Lower lobe of right lung (tissue), 2 donors: Measurements from ENCODE around the gene A2ML1. TPM values are rescaled to one million over a fixed set of nuclear protein-coding genes. Genes with fewer than 3 reads are reported as not detected.

Experiments used
- ATAC-seq, 2 donors: fragments of 200-7000 bp; cut with Tn5 transposase; one replicate each; pipeline ENCODE4 v1.9.1; 2020 to 2022; ENCODE audit warnings: mild to moderate bottlenecking in 2 of 2, moderate library complexity in 2 of 2
- DNase-seq: peaks from one replicate; pipeline ENCODE4 v3.0.0-alpha.2; 2020
- H3K27ac ChIP-seq: fragments of 200-600 bp; one replicate; pipeline ENCODE4 v1.8.0; 2022
- H3K27me3 ChIP-seq: fragments of 200-600 bp; one replicate; pipeline ENCODE4 v1.8.0; 2022; ENCODE audit warnings: low read depth
- H3K36me3 ChIP-seq: fragments of 200-600 bp; one replicate; pipeline ENCODE4 v1.8.0; 2022; ENCODE audit warnings: mild to moderate bottlenecking
- H3K4me1 ChIP-seq: fragments of 200-600 bp; one replicate; pipeline ENCODE4 v1.8.0; 2022
- H3K4me3 ChIP-seq: fragments of 200-600 bp; one replicate; pipeline ENCODE4 v1.8.0; 2022; ENCODE audit warnings: mild to moderate bottlenecking
- H3K9me3 ChIP-seq: fragments of 200-600 bp; one replicate; pipeline ENCODE4 v1.8.0; 2022
- intact Hi-C: fragments of 100-400 bp; cut with DNase I; formaldehyde crosslinking; loops from one replicate; pipeline ENCODE4 v1.11.0; 2022
- total RNA-seq: library from RNA; stranded (reverse); fragmentation: NEBNext Ultra II Directional; extraction: Animal tissue kit (Norgen Biotek cat#: 25700); gene quantifications from one replicate; pipeline ENCODE4 v1.2.1, GENCODE V29; 2021
- TF ChIP-seq, protein P1 (sequence below): fragments of 200-600 bp; IDR thresholded peaks from one replicate; pipeline ENCODE4 v1.8.0; 2022; ENCODE audit warnings: antibody characterized with exemption, mild to moderate bottlenecking
- donor health status: DM: no; HTN: yes; CAD: no; lungs with severe emphysema.

A2ML1 gene
- total RNA-seq, 1 donor from 2014 or later: not detected

DNA sequence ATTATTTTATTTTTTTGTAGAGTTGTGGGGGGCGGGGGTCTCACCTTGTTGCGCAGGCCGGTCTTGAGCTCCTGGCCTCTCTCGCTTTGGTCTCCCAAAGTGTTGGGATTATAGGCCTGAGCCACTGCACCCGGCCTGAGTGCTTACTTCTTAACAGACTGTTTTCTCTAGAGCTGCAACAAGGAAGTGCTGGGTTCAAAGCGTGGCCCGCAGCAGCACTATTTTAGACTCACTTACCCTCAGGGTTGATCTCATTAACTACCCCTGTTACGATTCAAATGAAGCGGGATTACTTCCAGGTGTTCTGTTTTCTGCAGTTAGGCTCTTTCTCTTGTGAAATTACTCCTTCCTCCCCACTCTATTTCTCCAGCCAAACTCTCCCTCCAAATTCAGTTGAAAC, 8.7 kb downstream of the A2ML1 start:
- no peaks in the 10 kb centered on the region for H3K9me3 ChIP-seq
- TF ChIP-seq, protein P1, sequence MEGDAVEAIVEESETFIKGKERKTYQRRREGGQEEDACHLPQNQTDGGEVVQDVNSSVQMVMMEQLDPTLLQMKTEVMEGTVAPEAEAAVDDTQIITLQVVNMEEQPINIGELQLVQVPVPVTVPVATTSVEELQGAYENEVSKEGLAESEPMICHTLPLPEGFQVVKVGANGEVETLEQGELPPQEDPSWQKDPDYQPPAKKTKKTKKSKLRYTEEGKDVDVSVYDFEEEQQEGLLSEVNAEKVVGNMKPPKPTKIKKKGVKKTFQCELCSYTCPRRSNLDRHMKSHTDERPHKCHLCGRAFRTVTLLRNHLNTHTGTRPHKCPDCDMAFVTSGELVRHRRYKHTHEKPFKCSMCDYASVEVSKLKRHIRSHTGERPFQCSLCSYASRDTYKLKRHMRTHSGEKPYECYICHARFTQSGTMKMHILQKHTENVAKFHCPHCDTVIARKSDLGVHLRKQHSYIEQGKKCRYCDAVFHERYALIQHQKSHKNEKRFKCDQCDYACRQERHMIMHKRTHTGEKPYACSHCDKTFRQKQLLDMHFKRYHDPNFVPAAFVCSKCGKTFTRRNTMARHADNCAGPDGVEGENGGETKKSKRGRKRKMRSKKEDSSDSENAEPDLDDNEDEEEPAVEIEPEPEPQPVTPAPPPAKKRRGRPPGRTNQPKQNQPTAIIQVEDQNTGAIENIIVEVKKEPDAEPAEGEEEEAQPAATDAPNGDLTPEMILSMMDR: no peak
- H3K36me3 ChIP-seq: no peaks in the 10 kb centered on the region
- H3K27ac ChIP-seq: no peak overlapping the region
- DNase-seq: no peak
- no peaks in the 10 kb centered on the region for H3K27me3 ChIP-seq
- intact Hi-C loops: no loop called here
- H3K4me1 ChIP-seq: no peaks in the 10 kb centered on the region
- no peak overlapping the region for H3K4me3 ChIP-seq
- ATAC-seq: no peak

DNA sequence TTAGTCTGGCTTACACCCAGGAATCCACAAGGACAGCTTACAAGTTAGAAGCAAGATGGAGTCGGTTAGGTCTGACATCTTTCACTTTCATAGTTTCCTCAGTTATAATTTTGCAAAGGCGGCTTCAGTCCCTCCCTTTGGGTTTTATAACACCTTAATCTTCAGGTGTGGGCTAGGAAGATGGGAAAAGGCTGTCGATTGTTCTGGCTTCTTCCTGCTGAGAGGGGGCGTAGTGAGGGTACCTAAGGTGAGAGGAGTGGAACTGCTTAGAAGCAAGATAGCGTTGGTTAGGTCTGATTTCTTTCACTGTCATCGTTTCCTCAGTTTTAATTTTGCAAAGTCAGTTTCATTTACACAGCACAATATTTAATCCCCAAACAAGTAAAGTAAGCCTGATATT, 10.1 kb downstream of the A2ML1 start:
- DNase-seq (no peak), ATAC-seq (no peak)
- no peak overlapping the region for H3K4me3 ChIP-seq
- no peak overlapping the region for H3K27ac ChIP-seq
- no peaks in the 10 kb centered on the region for H3K4me1 ChIP-seq
- no peaks in the 10 kb centered on the region for H3K36me3 ChIP-seq
- intact Hi-C loops: no loop called here
- H3K9me3 ChIP-seq: no peaks in the 10 kb centered on the region
- no peaks in the 10 kb centered on the region for H3K27me3 ChIP-seq
- TF ChIP-seq, protein P1: no peak

DNA sequence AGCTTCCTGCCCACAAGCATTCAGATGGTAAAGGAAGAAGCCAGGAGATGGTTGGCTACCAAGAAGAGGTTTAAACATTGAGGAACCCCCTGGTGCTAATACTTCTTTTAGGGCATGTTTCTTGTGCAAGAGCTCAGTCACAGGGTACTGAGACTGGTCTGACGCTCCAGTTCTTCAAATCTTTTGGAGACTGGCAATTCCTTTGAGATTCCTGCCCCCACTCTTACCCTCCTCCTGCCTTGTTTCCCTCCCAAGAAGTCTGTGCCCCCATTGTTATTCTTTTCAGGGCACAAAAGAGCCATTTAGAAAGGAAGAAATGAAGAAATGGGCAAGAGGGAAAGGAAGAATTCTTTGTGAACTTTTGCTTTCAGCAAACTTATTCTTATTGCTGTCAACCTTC, 11.8 kb downstream of the A2ML1 start:
- Histone ChIP-seq H3K27ac (no peak overlapping the region), H3K4me3 (no peak overlapping the region), H3K4me1 (no peaks in the 10 kb centered on the region), H3K36me3 (no peaks in the 10 kb centered on the region), H3K9me3 (no peaks in the 10 kb centered on the region), H3K27me3 (no peaks in the 10 kb centered on the region)
- ATAC-seq (no peak), DNase-seq (no peak)
- TF ChIP-seq, protein P1: no peak
- intact Hi-C loops: no loop called here

DNA sequence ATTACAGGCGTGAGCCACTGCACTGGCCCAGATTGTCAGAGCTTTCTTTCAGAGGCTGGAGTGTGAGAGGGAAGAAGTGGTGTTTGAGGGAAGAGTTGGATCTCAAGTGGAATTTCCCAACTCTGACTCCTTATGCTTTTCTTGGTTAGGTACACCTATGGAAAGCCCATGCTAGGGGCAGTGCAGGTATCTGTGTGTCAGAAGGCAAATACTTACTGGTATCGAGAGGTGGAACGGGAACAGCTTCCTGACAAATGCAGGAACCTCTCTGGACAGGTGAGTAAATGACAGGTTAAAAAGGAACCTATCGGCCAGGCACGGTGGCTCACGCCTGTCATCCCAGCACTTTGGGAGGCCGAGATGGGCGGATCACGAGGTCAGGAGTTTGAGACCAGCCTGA, 14.9 kb downstream of the A2ML1 start:
- intact Hi-C loops: no loop called here

DNA sequence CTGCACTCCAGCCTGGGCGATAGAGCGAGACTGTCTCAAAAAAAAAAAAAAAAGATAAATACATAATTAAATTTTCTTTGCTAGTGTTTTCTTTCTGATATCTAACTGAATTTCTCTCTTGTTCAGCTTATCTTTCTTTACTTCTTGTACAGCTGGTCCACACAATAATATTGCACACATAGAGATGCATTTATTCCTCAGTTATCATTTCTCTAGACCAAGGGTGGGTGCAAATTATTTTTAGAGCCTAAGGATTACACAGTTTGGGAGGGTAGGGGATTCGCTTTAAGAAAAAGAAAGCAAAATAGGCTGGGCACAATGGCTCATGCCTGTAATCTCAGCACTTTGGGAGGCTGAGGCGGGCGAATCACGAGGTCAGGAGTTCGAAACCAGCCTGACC, 17.9 kb downstream of the A2ML1 start:
- ATAC-seq (no peak), DNase-seq (no peak)
- H3K27me3 ChIP-seq: no peaks in the 10 kb centered on the region
- H3K4me3 ChIP-seq: no peak overlapping the region
- intact Hi-C loops: no loop called here
- H3K36me3 ChIP-seq: no peaks in the 10 kb centered on the region
- no peaks in the 10 kb centered on the region for H3K9me3 ChIP-seq
- H3K27ac ChIP-seq: no peak overlapping the region
- H3K4me1 ChIP-seq: no peaks in the 10 kb centered on the region
- TF ChIP-seq, protein P1: no peak

More for the DNA sequence above, 14.9 kb downstream of the A2ML1 start:
- Histone ChIP-seq H3K27ac (no peak overlapping the region), H3K4me1 (no peaks in the 10 kb centered on the region), H3K36me3 (no peaks in the 10 kb centered on the region), H3K9me3 (no peaks in the 10 kb centered on the region), H3K27me3 (no peaks in the 10 kb centered on the region), H3K4me3 (no peak overlapping the region)
- ATAC-seq (no peak), DNase-seq (no peak)
- TF ChIP-seq, protein P1: no peak
